GM18519 (cell line): ENCODE data around the gene MRC2.
"Not testable (repeated sequence)": the region's sequence is repeated elsewhere in the genome, so short reads cannot be mapped to it uniquely, and the experiment has no call there.

Experiments
- ATAC-seq: cut with Tn5 transposase; IDR thresholded peaks from one replicate; pipeline ENCODE4 v1.9.1; 2021; ENCODE audit warnings: mild to moderate bottlenecking, moderate library complexity; ENCODE audit not compliant: unreplicated experiment, low FRiP score

MRC2 gene, protein sequence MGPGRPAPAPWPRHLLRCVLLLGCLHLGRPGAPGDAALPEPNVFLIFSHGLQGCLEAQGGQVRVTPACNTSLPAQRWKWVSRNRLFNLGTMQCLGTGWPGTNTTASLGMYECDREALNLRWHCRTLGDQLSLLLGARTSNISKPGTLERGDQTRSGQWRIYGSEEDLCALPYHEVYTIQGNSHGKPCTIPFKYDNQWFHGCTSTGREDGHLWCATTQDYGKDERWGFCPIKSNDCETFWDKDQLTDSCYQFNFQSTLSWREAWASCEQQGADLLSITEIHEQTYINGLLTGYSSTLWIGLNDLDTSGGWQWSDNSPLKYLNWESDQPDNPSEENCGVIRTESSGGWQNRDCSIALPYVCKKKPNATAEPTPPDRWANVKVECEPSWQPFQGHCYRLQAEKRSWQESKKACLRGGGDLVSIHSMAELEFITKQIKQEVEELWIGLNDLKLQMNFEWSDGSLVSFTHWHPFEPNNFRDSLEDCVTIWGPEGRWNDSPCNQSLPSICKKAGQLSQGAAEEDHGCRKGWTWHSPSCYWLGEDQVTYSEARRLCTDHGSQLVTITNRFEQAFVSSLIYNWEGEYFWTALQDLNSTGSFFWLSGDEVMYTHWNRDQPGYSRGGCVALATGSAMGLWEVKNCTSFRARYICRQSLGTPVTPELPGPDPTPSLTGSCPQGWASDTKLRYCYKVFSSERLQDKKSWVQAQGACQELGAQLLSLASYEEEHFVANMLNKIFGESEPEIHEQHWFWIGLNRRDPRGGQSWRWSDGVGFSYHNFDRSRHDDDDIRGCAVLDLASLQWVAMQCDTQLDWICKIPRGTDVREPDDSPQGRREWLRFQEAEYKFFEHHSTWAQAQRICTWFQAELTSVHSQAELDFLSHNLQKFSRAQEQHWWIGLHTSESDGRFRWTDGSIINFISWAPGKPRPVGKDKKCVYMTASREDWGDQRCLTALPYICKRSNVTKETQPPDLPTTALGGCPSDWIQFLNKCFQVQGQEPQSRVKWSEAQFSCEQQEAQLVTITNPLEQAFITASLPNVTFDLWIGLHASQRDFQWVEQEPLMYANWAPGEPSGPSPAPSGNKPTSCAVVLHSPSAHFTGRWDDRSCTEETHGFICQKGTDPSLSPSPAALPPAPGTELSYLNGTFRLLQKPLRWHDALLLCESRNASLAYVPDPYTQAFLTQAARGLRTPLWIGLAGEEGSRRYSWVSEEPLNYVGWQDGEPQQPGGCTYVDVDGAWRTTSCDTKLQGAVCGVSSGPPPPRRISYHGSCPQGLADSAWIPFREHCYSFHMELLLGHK (N-terminal part only)

DNA sequence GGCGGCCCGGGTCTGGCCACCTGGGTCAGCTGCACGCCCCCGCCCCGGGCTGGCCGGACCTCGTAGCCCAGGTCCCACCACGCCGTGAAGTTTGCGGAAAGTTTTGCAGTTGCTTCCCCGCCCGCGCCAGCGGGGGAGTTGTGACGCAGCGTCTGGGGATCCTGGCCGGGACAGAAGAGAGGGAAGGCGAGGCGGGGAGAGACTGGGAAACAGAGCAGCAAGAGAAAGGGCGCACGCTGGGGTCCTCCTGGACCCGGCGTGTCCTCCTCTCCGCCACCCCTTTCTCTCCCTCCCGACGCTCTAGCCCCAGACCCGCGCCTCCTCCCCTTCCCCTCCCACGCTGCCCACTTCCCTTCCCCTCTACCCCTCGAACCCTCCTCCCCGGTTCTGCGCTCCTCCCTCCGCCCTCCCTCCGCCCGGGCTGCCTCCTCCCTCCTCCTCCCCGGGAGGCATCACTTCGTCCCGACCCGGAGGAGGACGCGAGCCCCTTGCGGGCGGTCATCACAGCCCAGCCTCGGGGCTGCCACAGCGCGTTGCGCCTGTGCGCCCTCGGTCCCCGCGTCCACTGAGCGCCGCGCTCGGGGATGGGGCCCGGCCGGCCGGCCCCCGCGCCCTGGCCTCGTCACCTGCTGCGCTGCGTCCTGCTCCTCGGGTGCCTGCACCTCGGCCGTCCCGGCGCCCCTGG is at the start of gene MRC2:
Gene MRC2, plus strand, starts transcription at position 452 of the 685 bp plus-strand sequence. Its CDS starts 133 bp downstream, at position 585.
- peak; percentile 47 for ATAC-seq

DNA sequence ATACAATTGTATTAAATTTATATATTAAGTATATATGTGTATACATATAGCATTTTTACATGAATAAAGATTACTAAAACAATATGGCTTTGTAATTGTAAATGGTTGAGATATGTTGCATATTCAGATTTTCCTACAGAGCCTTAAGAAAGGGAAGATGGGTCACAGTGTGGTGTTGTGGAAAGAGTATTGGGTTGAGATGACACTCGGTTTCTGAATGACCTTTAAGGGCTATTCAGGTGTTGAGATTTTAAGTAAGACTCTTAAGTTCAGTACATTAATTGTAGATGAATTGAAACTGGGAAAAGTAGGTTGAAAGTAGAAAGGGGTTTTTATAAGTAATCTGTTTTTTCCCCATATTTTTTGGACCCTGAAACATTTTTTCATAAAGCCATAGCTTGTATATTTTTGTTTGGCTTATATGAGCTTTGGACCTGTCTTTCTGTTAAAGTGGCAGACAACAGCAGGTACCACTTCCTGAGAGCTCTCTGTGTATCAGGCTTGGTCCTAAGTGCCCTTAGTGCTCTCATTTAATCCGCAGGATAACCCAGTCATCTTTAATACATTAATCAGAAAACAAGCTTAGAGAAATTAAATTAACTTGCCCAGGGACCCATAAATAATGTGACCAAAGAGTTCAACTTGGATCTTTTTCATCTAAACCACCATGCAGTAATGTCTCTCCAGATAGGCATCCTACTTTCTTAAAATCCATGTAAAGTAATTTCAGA is 48.5 kb upstream of the MRC2 start:
- ATAC-seq = no peak

DNA sequence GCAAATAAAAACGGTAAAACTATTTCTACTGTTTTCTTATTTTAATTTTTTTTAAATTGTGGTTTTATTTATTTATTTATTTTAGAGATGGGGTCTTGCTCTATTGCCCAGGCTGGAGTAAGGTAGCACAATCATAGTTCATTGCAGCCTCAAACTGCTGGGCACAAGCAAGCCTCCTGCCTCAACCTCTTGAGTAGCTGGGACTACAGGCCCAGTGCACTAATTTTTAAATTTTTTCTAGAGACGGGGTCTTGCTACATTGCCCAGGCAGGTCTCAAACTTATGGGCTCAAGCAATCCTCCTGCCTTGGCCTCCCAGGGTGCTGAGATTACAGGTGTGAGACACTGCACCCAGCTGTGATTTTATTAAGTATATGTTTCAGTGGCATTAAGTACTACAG is 46.5 kb upstream of the MRC2 start:
- no peak for ATAC-seq

DNA sequence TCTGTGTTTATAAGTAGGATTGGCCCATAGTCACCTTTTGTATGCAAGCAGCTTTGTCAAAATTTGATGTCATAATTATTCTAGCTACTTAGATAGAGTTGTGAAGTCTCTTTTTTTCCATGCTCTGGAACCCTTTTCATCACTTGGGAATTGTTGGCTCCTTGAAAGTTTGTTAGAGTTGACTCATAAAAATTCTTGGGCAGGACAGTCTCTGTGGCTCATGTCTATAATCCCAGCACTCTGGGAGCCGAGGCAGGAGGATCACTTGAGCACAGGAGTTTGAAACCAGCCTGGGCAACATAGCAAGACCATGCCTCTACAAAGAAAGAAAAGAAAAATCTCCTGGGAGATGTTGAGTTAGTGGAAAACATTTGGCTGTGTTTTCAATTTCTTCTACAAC is 45.7 kb upstream of the MRC2 start:
- no peak for ATAC-seq

DNA sequence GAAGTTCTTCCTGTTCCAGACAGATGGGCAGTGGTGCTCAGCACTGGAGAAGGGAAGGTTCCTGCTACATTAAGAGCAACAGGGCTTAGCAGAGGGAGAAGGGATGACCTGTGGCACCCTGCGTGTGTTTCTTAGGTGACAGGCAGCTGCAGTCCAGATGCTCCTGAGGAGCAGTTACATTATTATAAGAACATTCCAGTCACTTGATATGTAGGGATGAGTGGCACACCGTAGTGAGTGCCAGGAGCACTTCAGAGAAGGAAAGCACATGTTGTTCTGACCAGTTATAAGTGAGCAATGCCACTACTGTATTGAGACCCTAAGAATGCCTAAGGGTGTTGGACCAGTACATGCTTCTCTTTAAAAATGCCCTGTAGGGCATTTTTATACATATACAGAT is 39.9 kb upstream of the MRC2 start:
- ATAC-seq = no peak

DNA sequence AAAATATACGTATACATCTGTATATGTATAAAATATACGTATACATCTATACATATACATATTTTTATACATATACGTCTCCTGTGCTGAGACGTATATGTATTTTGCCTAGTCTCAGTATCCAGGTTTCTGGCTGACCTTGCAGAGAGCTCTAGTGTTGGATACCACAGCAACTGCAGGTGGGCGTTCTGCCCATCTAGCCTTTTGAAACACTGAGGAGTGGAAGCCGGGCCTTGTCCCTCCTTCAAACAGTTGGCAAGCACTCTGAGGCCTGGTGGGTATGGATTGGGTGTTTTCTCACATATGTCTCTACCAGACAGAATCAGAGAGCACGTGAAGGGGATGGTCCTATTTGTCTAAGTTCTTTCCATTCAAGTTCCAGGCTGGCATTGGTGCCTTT is 39.4 kb upstream of the MRC2 start:
- no peak for ATAC-seq

DNA sequence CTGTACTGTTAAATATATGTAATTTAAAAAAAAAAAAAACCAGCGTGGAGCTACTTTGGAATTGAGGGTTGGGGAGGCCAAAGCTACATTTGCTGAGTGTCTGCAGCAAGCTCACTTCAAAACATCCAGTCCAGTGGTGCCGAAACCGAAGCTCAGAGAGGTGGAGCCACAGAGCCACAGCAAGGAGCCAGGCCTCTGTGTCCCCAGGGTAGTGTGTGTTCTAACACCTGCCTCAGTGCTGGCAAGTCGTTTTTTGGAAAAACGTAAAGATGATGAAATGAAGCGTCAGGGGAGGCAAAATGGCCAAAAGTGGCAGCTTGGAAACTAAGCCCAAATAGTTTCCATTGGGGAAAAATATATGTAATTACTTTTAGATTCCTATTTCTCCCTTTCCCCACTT is 36.1 kb upstream of the MRC2 start:
- ATAC-seq = no peak

DNA sequence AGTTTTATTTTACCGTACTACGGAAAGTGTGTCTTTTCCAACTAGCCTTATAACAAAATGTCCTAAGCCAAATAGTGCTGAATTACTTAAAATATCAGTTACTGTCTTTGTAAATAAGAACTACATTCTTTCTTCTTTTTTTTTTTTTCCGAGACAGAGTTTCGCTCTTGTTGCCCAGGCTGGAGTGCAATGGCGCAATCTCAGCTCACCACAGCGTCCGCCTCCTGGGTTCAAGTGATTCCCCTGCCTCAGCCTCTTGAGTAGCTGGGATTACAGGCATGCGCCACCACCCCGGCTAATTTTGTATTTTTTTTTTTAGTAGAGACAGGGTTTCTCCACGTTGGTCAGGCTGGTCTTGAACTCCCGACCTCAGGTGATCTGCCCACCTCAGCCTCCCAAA is 35.6 kb upstream of the MRC2 start:
- ATAC-seq = not testable (repeated sequence)

DNA sequence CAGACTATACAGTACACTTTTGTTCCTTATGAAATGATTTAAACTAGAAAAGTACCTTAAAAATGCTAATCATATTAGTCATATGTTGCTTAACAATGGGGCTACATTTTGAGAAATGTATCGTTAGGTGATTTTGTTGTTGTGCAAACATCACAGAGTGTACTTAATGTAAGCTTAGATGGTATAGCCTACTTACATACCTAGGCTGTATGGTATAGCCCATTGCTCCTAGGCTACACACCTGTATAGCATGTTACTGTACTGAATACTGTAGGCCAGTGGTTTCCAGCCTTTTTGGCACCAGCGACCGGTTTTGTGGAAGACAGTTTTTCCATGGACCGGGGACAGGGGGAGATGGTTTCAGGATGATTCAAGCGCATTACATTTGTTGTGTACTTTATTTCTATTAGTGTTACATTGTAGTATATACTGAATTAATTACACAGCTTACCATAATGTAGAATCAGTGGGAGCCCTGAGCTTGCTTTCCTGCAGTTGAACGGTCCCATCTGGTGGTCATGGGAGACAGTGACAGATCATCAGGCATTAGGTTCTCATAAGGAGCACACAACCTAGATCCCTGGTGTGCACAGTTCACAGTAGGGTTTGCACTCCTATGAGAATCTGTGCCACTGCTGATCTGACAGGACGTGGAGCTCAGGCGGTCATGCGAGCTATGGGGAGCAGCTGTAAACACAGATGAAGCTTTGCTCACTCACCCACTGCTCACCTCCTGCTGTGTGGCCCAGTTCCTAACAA is 35.0 kb upstream of the MRC2 start:
- ATAC-seq = no peak

DNA sequence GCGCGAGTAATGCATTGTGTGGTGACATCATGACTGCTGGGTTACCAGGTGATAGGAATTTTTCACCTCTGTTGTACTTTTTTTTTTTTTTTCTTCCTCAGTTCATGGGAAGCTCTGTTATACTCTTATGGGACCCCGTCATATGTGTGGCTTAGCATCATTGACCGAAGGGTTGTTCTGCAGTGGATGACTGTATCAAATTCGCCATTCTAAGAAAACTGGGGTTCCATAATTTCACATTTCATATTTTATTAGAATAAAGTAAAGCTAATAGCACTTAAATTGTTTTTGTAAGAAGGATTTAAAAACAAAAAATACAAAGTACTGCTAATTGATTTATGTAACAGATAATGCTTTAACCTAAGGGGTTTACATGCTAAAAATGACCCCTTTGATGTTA is 32.0 kb upstream of the MRC2 start:
- no peak for ATAC-seq

DNA sequence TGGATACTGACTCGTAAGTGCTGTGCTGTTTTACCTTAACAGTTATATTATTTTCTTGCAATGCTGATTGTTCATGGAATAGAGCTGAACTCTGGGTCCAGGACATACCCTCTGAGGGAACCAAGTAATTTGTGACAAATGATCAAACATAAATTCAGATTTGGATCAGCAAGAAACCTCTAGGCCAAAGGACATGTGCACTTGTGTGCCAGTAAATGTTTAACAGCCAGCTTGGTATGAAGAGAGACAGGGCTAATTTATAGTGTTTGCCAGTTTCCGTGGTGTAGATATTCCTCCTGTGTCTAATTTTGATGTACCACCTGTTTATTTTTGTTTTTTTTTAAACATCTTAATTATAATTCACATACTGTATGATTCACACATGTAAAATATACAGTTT is 30.8 kb upstream of the MRC2 start:
- ATAC-seq = no peak

DNA sequence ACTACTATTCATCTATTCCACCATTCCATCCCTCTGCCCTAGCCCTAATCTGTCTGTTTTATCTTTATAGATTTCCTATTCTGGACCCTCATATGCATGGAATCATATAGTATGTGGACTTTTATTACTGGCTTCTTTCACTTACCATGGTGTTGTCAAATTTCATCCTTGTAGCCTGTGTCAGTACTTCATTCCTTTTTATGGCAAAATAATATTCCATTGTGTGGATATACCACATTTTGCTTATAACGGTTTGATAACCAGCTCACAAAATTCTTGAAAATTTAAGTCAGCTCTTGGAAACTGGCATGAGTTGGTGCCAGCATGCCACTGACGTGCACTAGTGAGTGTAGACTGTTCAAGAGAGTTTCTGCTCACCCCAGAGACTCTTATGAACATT is 30.3 kb upstream of the MRC2 start:
- no peak for ATAC-seq

DNA sequence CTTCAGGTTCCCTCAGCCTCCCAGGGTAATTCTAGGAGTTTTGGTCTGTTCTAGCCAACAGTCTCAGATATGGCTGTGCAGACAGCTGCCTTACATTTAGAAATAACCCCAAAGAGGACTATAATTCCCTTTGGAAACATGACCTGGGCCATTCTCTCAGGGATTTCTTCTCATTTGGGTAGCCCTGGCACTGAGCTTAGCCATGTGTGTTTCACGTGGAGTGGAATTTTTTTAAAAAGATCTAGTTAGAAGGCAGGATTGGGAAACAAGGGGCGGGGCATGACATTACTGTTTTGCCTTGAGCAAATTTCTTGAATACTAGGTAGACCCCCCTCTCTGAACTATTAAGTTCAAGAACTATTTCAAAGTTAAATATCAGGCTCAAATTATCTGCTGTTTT is 29.6 kb upstream of the MRC2 start:
- no peak for ATAC-seq

DNA sequence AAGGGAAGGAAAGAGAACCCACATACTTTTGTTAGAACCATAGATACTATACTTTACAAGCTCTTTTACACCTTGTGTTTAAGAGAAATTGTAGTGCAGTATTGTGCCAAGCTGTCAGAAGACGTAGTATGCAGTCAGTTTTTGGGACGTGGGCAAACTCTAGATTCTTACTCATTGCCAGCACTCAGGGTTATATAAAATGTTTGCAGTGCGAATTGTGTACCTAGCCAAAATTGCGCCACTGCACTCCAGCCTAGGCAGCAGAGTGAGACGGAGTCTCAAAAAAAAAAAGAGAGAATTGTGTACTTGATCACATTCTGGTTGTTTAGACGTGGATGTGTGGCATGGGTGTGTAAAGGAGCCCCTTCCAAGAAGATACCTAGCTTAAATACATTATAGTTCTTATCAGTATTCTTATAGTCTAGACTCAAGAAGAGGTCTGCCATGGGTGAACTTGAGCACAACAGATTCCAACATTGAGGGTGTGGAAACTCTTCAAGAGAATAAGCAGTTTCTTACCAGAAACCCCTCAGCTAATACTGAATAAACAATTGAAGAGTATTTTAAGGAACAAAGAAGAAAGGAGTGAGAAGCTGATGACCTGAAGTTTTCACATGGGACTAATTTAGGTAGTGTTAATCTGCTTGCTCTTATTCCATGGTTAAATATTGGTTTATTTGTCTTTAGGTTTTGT is 27.4 kb upstream of the MRC2 start:
- no peak for ATAC-seq

DNA sequence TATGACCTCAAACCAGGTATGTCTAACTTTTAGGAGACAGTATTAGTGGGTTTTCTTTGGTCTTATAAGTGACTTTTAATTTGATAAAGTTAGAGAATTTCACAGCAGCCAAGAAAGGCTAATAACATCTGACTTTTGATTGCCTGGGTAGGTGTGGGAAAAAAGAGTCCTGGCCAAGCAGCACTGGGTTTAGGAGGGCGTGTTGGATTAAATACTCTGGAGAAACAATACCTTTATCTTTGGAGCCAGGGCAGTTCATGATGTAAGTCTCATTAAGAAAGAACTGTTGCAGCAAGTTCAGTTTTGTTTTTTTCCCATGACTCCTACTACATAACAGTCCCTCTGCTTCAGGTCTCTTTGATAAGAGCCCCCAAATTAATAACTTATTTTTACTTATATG is 26.7 kb upstream of the MRC2 start:
- no peak for ATAC-seq

DNA sequence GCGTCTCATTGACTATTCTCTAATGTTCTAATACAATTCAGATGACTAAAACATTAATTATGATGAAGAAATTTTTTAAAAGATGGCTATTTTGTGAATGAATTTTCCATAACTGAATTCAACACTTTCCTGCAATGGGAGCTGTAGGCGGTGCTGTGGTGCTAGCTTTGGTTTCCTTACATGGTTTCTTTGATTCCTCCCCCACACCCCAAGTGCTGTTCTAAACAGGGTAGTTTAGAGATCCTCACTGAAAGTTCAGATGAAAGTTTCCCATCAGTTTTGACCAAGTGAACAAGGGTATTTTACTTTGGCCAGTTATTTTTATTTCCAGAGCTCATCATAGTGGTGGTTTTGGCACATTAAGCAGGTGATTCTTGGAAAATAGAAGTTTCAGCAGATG is 26.0 kb upstream of the MRC2 start:
- no peak for ATAC-seq

DNA sequence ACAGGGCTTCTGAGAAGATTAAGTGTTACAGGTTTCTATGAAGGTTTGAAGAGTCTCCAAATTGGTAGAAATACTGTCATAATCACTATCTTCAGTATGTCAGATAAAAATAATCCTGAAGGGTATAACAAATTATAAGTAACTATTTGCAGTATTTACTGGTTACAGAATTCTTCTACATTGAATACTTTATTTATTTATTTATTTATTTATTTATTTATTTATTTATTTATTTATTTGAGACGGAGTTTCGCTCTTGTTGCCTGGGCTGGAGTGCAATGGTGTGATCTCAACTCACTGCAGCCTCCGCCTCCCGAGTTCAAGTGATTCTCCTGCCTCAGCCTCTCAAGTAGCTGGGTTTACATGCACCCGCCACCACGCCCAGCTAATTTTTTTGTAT is 23.7 kb upstream of the MRC2 start:
- not testable (repeated sequence) for ATAC-seq

DNA sequence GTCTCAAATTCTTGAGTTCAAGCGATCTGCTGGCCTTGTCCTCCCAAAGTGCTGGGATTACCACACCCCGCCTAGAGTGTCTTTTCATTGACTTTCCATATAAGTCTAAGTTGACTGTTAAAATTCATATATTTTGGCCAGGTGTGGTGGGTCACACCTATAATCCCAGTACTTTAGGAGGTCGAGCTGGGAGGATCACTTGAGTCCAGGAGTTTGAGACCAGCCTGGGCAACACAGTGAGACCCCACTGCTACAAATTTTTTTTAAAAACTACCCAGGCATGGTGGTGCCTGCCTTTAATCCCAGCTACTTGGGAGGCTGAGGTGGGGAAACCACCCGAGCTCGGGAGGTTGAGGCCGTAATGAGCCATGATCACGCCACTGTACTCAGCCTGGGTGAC is 21.9 kb upstream of the MRC2 start:
- no peak for ATAC-seq
